H9 (cell line): ENCODE results near the gene FAM162A. TPM values are rescaled to one million over a fixed set of nuclear protein-coding genes. Genes with fewer than 3 reads are reported as not detected.

Experiments used
- DNase-seq: peaks from one replicate; pipeline ENCODE4 v3.0.0-alpha.2; 2017
- H2AFZ ChIP-seq: one replicate; pipeline ENCODE4 v1.6.1; 2013; ENCODE audit warnings: mild to moderate bottlenecking, low read length, control low read depth, moderate library complexity
- H2AK5ac ChIP-seq: 2 replicates; pipeline ENCODE4 v1.6.1; 2013; ENCODE audit warnings: low read length, control low read depth, mixed read lengths; ENCODE audit not compliant: insufficient read length
- H2BK120ac ChIP-seq: one replicate; pipeline ENCODE4 v1.6.1; 2013; ENCODE audit warnings: low read depth, mild to moderate bottlenecking, low read length, control low read depth, inconsistent platforms; ENCODE audit not compliant: poor library complexity, severe bottlenecking
- H2BK12ac ChIP-seq: 2 replicates; pipeline ENCODE4 v1.6.1; 2013; ENCODE audit warnings: low read length, control low read depth, mixed read lengths, low read depth; ENCODE audit not compliant: insufficient read length
- H2BK15ac ChIP-seq: 2 replicates; pipeline ENCODE4 v1.6.1; 2013; ENCODE audit warnings: low read depth, low read length, control low read depth
- H2BK20ac ChIP-seq: one replicate; pipeline ENCODE4 v1.6.1; 2013; ENCODE audit warnings: low read depth, mild to moderate bottlenecking, low read length, control low read depth, inconsistent platforms; ENCODE audit not compliant: poor library complexity, severe bottlenecking
- H2BK5ac ChIP-seq: 2 replicates; pipeline ENCODE4 v1.6.1; 2013; ENCODE audit warnings: low read length, control low read depth, mixed read lengths; ENCODE audit not compliant: insufficient read length
- H3K14ac ChIP-seq: 2 replicates; pipeline ENCODE4 v1.6.1; 2013; ENCODE audit warnings: low read length, control low read depth; ENCODE audit not compliant: insufficient read depth
- H3K18ac ChIP-seq: 2 replicates; pipeline ENCODE4 v1.6.1; 2013; ENCODE audit warnings: low read depth, mild to moderate bottlenecking, mixed read lengths, low read length, control low read depth; ENCODE audit not compliant: insufficient read length
- H3K23ac ChIP-seq: 2 replicates; pipeline ENCODE4 v1.6.1; 2013; ENCODE audit warnings: low read length, control low read depth, mixed read lengths, low read depth; ENCODE audit not compliant: insufficient read length
- H3K23me2 ChIP-seq: 2 replicates; pipeline ENCODE4 v1.6.1; 2013; ENCODE audit warnings: low read depth, mild to moderate bottlenecking, mixed read lengths, low read length, control low read depth; ENCODE audit not compliant: insufficient read length, poor library complexity, severe bottlenecking
- H3K27ac ChIP-seq: 2 replicates; pipeline ENCODE4 v1.5.1; 2013; ENCODE audit warnings: low read length, control low read depth, mixed read lengths, low read depth; ENCODE audit not compliant: insufficient read length
- H3K27me3 ChIP-seq: 2 replicates; pipeline ENCODE4 v1.6.1; 2013; ENCODE audit warnings: low read length, control low read depth, inconsistent platforms; ENCODE audit not compliant: insufficient read depth
- H3K4ac ChIP-seq: 2 replicates; pipeline ENCODE4 v1.6.1; 2013; ENCODE audit warnings: low read depth, mild to moderate bottlenecking, control low read depth, inconsistent platforms, low read length, moderate library complexity
- H3K4me1 ChIP-seq: 2 replicates; pipeline ENCODE4 v1.6.1; 2013; ENCODE audit warnings: low read length, control low read depth, inconsistent platforms; ENCODE audit not compliant: insufficient read depth
- H3K4me2 ChIP-seq: 2 replicates; pipeline ENCODE4 v1.6.1; 2013; ENCODE audit warnings: low read length, control low read depth, mixed read lengths; ENCODE audit not compliant: insufficient read length, insufficient read depth
- H3K56ac ChIP-seq: 2 replicates; pipeline ENCODE4 v1.6.1; 2013; ENCODE audit warnings: low read depth, mild to moderate bottlenecking, mixed read lengths, low read length, control low read depth; ENCODE audit not compliant: insufficient read length
- H3K79me1 ChIP-seq: 2 replicates; pipeline ENCODE4 v1.6.1; 2013; ENCODE audit warnings: low read depth, mild to moderate bottlenecking, moderate library complexity, low read length, control low read depth, inconsistent platforms; ENCODE audit not compliant: insufficient read depth, poor library complexity, severe bottlenecking
- H3K79me2 ChIP-seq: 2 replicates; pipeline ENCODE4 v1.6.1; 2013; ENCODE audit warnings: low read length, control low read depth, inconsistent platforms; ENCODE audit not compliant: insufficient read depth
- H3K9ac ChIP-seq: 2 replicates; pipeline ENCODE4 v1.6.1; 2013; ENCODE audit warnings: low read length, control low read depth, mixed read lengths; ENCODE audit not compliant: insufficient read length; ENCODE audit errors: extremely low read depth
- H3K9me3 ChIP-seq: one replicate; pipeline ENCODE4 v1.6.1; 2013; ENCODE audit warnings: low read depth, low read length, inconsistent platforms; ENCODE audit not compliant: control insufficient read depth
- H3T11ph ChIP-seq: one replicate; pipeline ENCODE4 v1.6.1; 2013; ENCODE audit warnings: mild to moderate bottlenecking, low read length, control low read depth, inconsistent platforms
- H4K20me1 ChIP-seq: one replicate; pipeline ENCODE4 v1.6.1; 2013; ENCODE audit not compliant: control insufficient read depth, insufficient read length, insufficient read depth
- H4K5ac ChIP-seq: 2 replicates; pipeline ENCODE4 v1.6.1; 2013; ENCODE audit warnings: low read depth, mild to moderate bottlenecking, mixed read lengths, low read length, control low read depth; ENCODE audit not compliant: insufficient read length
- H4K8ac ChIP-seq: replicated peaks from 2 replicates; pipeline ENCODE4 v1.6.1; 2013; ENCODE audit warnings: low read length, control low read depth, mixed read lengths, low read depth; ENCODE audit not compliant: insufficient read length
- H4K91ac ChIP-seq: 2 replicates; pipeline ENCODE4 v1.6.1; 2013; ENCODE audit warnings: low read depth, mild to moderate bottlenecking, moderate library complexity, mixed read lengths, low read length, control low read depth; ENCODE audit not compliant: insufficient read length
- H3K27ac Mint-ChIP-seq, 3 experiments: 2 replicates in 2 of 3; 3 replicates in 1 of 3; pipeline ENCODE4 v1.8.0; 2020 to 2021; ENCODE audit warnings: mixed read lengths in 3 of 3, mild to moderate bottlenecking in 1 of 3, moderate library complexity in 1 of 3
- H3K27me3 Mint-ChIP-seq: 2 replicates; pipeline ENCODE4 v1.8.0; 2021; ENCODE audit warnings: low read depth, mild to moderate bottlenecking, moderate library complexity, mixed read lengths
- H3K36me3 Mint-ChIP-seq, 3 experiments: 2 replicates in 2 of 3; 3 replicates in 1 of 3; pipeline ENCODE4 v1.8.0; 2020 to 2021; ENCODE audit warnings: low read depth in 3 of 3, mixed read lengths in 3 of 3; ENCODE audit not compliant: insufficient read depth in 1 of 3
- H3K4me1 Mint-ChIP-seq, 2 experiments: 2 replicates each; pipeline ENCODE4 v1.8.0; 2020; ENCODE audit warnings: mixed read lengths in 2 of 2
- H3K4me3 Mint-ChIP-seq, 2 experiments: 2 replicates in 1 of 2; 3 replicates in 1 of 2; pipeline ENCODE4 v1.8.0; 2020 to 2021; ENCODE audit warnings: mild to moderate bottlenecking in 2 of 2, mixed read lengths in 2 of 2, moderate library complexity in 1 of 2
- H3K9me3 Mint-ChIP-seq, 2 experiments: 2 replicates in 1 of 2; 3 replicates in 1 of 2; pipeline ENCODE4 v1.8.0; 2020; ENCODE audit warnings: mild to moderate bottlenecking in 2 of 2, mixed read lengths in 2 of 2, moderate library complexity in 1 of 2
- CTCF ChIP-seq: fragments of 200-600 bp; sonication (generic); conservative IDR thresholded peaks from 3 replicates; pipeline ENCODE4 v1.8.0; 2021; ENCODE audit warnings: antibody characterized with exemption, mild to moderate bottlenecking
- WGBS: extraction: QIAGEN DNeasy Blood & Tissue Kit; methylation state at CpG from one replicate; pipeline ENCODE4 v1.1.7; 2013; ENCODE audit warnings: missing lambda C conversion rate, low lambda C conversion rate, mixed read lengths; ENCODE audit not compliant: insufficient read length; ENCODE audit errors: extremely low coverage; 5-methylcytosine and 5-hydroxymethylcytosine counted together
- total RNA-seq: library from RNA; stranded (reverse); gene quantifications from 2 replicates; pipeline ENCODE4 v1.2.1, GENCODE V29; 2021

Gene FAM162A
- total RNA-seq, 1 experiment from 2014 or later = 78.5 TPM

DNA sequence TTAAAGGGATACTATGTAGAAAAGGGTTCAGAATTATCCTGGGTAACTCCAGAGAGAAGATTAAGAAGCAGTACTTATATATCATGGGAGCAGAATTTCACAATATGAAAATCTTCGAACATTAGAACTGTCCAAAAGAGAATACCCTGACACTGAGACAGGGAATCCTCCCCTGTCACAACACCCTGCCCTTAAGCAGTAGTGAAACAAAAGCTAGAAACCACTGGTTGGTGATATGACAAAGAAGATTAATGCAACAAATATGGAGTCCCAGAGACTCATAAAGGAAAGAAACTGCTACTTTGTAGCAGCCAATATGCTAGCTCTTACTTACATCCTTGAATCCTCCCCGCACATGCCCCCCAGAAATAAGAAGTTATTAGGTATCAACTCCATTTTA, 19.5 kb upstream of the FAM162A start:
- Histone ChIP-seq H2BK20ac (no peak overlapping the region), H2BK15ac (no peak overlapping the region), H3K27ac (no peak overlapping the region), H3K9me3 (no peaks in the 10 kb centered on the region), H4K20me1 (no peaks in the 10 kb centered on the region), H2BK12ac (no peak overlapping the region), H3T11ph (no peak overlapping the region), H3K79me1 (no peaks in the 10 kb centered on the region), H3K56ac (no peak overlapping the region), H4K8ac (no peak overlapping the region), H3K4ac (no peak overlapping the region), H3K23me2 (no peaks in the 10 kb centered on the region), H2BK5ac (no peak overlapping the region), H2BK120ac (no peak overlapping the region), H4K91ac (no peak overlapping the region), H3K18ac (no peak overlapping the region), H2AFZ (no peak overlapping the region), H3K9ac (no peak overlapping the region), H3K23ac (no peak overlapping the region), H3K14ac (no peak overlapping the region), H3K4me1 (no peaks in the 10 kb centered on the region), H3K4me2 (no peak overlapping the region), H3K79me2 (no peaks in the 10 kb centered on the region), H3K27me3 (no peaks in the 10 kb centered on the region), H4K5ac (no peak overlapping the region), H2AK5ac (no peak overlapping the region)
- no peak overlapping the region for H3K27ac Mint-ChIP-seq
- peaks cover 0 to 2% of the 10 kb centered on the region in 2 experiments; a peak in 1 of 4 replicates for H3K4me1 Mint-ChIP-seq
- H3K36me3 Mint-ChIP-seq = peaks cover 13 to 65% (median 41%) of the 10 kb centered on the region in 3 experiments; a peak in 6 of 7 replicates
- no peak for TF ChIP-seq CTCF
- no peaks in the 10 kb centered on the region for H3K9me3 Mint-ChIP-seq
- no peaks in the 10 kb centered on the region for H3K27me3 Mint-ChIP-seq
- WGBS = no CpG with 5 or more reads among the region's 2 CpGs
- H3K4me3 Mint-ChIP-seq = no peak overlapping the region
- DNase-seq = no peak
